Gastrocnemius medialis (tissue), 4 donors: ENCODE measurements around the gene TMOD3. TPM values are rescaled to one million over a fixed set of nuclear protein-coding genes. Genes with fewer than 3 reads are reported as not detected.
A peak's percentile ranks its signal among the peaks of the same experiment; 100 is the strongest.

Experiments
- ATAC-seq, 2 donors: fragments of 150-250 bp; one replicate each; pipeline ENCODE4 v1.9.1; 2016
- DNase-seq, 2 donors: peaks; one replicate each; pipeline ENCODE4 v3.0.0-alpha.2; 2019
- H3K27ac ChIP-seq, 4 donors: fragments of 200-600 bp; sonication (generic); 1 replicate in 1 of 4; 2 replicates in 3 of 4; pipeline ENCODE4 v1.5.1; 2016 to 2018; ENCODE audit warnings: mild to moderate bottlenecking in 2 of 4, moderate library complexity in 1 of 4
- H3K27me3 ChIP-seq, 3 donors: fragments of 200-600 bp; sonication (generic) in 2 of 3; 1 replicate in 1 of 3; 2 replicates in 2 of 3; pipeline versions ENCODE4 v1.5.1 to v1.6.0; 2016 to 2019; ENCODE audit warnings: mild to moderate bottlenecking in 1 of 3, moderate library complexity in 1 of 3
- H3K36me3 ChIP-seq, 2 donors: fragments of 200-600 bp; sonication (generic) in 1 of 2; one replicate each; pipeline ENCODE4 v1.5.1; 2017 to 2018
- H3K4me1 ChIP-seq, 2 donors: fragments of 200-600 bp; sonication (generic) in 1 of 2; one replicate each; pipeline ENCODE4 v1.5.1; 2016 to 2017; ENCODE audit warnings: mild to moderate bottlenecking in 2 of 2
- H3K4me3 ChIP-seq, 4 donors: fragments of 200-600 bp; sonication (generic) in 3 of 4; 1 replicate in 1 of 4; 2 replicates in 3 of 4; pipeline ENCODE4 v1.5.1; 2016 to 2019; ENCODE audit warnings: mild to moderate bottlenecking in 2 of 4
- H3K9me3 ChIP-seq, 3 donors: fragments of 200-600 bp; sonication (generic) in 2 of 3; 1 replicate in 1 of 3; 2 replicates in 2 of 3; pipeline ENCODE4 v1.5.1; 2016 to 2019
- CTCF ChIP-seq, 5 experiments: fragments of 450-650 bp in 3 of 5; fragments of 200-600 bp in 2 of 5; sonication (generic) in 2 of 5; IDR thresholded peaks in 4 of 5; conservative IDR thresholded peaks in 1 of 5; 1 replicate in 4 of 5; 2 replicates in 1 of 5; pipeline ENCODE4 v1.5.1; 2016 to 2019; ENCODE audit warnings: antibody characterized with exemption in 5 of 5, mild to moderate bottlenecking in 3 of 5, moderate library complexity in 3 of 5
- POLR2A ChIP-seq, 2 donors: fragments of 450-650 bp; IDR thresholded peaks; one replicate each; pipeline ENCODE4 v1.6.1; 2017; ENCODE audit warnings: antibody characterized with exemption in 2 of 2, mild to moderate bottlenecking in 2 of 2, moderate library complexity in 2 of 2
- in situ Hi-C, 4 donors: fragments of 200-750 bp; cut with MboI; loops; one replicate each; pipeline versions ENCODE4 v1.15.0 to v1.8.0; 2017; ENCODE audit warnings: low sequenced_read_pairs in 4 of 4
- intact Hi-C: fragments of 100-400 bp; cut with DNase I; formaldehyde crosslinking; loops from one replicate; pipeline ENCODE4 v1.15.1; 2023; ENCODE audit warnings: low total_unique reads
- total RNA-seq, 4 donors: library from RNA; depleted of rRNA; stranded (reverse); fragments of >200 nt; gene quantifications; one replicate each; pipeline versions ENCODE4 v1.1.0 to v1.2.3, GENCODE V29; 2016

The TMOD3 gene
- 1 to 10 TPM; 6.2 to 9.2 (median 6.7) TPM for total RNA-seq

- in situ Hi-C loops (no loop called here), intact Hi-C loops (loop anchor here (5.0 kb wide), 1 partner anchor 48 kb away; no protein-coding TSS in a partner anchor)
- H3K27me3 ChIP-seq: no peaks in the 10 kb centered on the region
- peak within 1 kb of the TSS; percentile 82 to 94 (median 85) for H3K4me3 ChIP-seq
- DNase-seq (peak; percentile 78 to 86), ATAC-seq (peak; percentile 97 to 98)
- H3K4me1 ChIP-seq: peaks cover 26 to 30% of the 10 kb centered on the region in 2 donors
- H3K27ac ChIP-seq: peak within 1 kb of the TSS; percentile 87 to 92 (median 90)
- no peaks in the 10 kb centered on the region for H3K36me3 ChIP-seq
- no peaks in the 10 kb centered on the region for H3K9me3 ChIP-seq
- TF ChIP-seq POLR2A (IDR thresholded peaks at IDR 0.05) (peak; percentile 73 to 86), CTCF (IDR thresholded peaks at IDR 0.05 in 4 of 5, conservative IDR thresholded peaks at IDR 0.05 in 1 of 5) (peak in 1 of 5 experiments; percentile 16)
These were observed at the start of gene TMOD3 for GRCh38 chr15:51829376-51830275. Gene TMOD3, plus strand, starts transcription at chr15:51829653. Its CDS starts 33,232 bp downstream, at chr15:51862885.

GRCh38 chr15:51780636-51781035 is 48.8 kb upstream of the TMOD3 start:
- DNase-seq: no peak
- TF ChIP-seq POLR2A (IDR thresholded peaks at IDR 0.05): no peak
- TF ChIP-seq CTCF (IDR thresholded peaks at IDR 0.05 in 4 of 5, conservative IDR thresholded peaks at IDR 0.05 in 1 of 5): no peak
- intact Hi-C loops: no loop called here
- Histone ChIP-seq H3K4me1 (no peaks in the 10 kb centered on the region), H3K27ac (no peak overlapping the region), H3K36me3 (peaks cover 0 to 16% of the 10 kb centered on the region in 2 donors), H3K9me3 (no peaks in the 10 kb centered on the region), H3K4me3 (no peak overlapping the region), H3K27me3 (no peaks in the 10 kb centered on the region)
- in situ Hi-C loops: no loop called here
- ATAC-seq: no peak

- intact Hi-C loops (no loop called here), in situ Hi-C loops (no loop called here)
- Histone ChIP-seq H3K27me3 (no peaks in the 10 kb centered on the region), H3K27ac (no peak overlapping the region), H3K9me3 (no peaks in the 10 kb centered on the region), H3K4me3 (no peak overlapping the region), H3K36me3 (peaks cover 0 to 16% of the 10 kb centered on the region in 2 donors), H3K4me1 (no peaks in the 10 kb centered on the region)
- no peak for DNase-seq
- TF ChIP-seq POLR2A (IDR thresholded peaks at IDR 0.05) (no peak), CTCF (IDR thresholded peaks at IDR 0.05 in 4 of 5, conservative IDR thresholded peaks at IDR 0.05 in 1 of 5) (no peak)
- no peak for ATAC-seq
These were observed 47.9 kb upstream of the TMOD3 start for GRCh38 chr15:51781506-51781905.

- H3K9me3 ChIP-seq: no peaks in the 10 kb centered on the region
- ATAC-seq (no peak), DNase-seq (no peak)
- TF ChIP-seq CTCF (IDR thresholded peaks at IDR 0.05 in 4 of 5, conservative IDR thresholded peaks at IDR 0.05 in 1 of 5) (no peak), POLR2A (IDR thresholded peaks at IDR 0.05) (no peak)
- no peak overlapping the region for H3K27ac ChIP-seq
- H3K27me3 ChIP-seq: no peaks in the 10 kb centered on the region
- H3K4me1 ChIP-seq: no peaks in the 10 kb centered on the region
- peaks cover 0 to 20% of the 10 kb centered on the region in 2 donors for H3K36me3 ChIP-seq
- intact Hi-C loops (no loop called here), in situ Hi-C loops (no loop called here)
- H3K4me3 ChIP-seq: no peak overlapping the region
These were observed 47.0 kb upstream of the TMOD3 start for GRCh38 chr15:51782357-51782896.
